ENCODE results near the gene SH3BP4. TPM values are rescaled to one million over a fixed set of nuclear protein-coding genes. Genes with fewer than 3 reads are reported as not detected.

Gene SH3BP4
- total and polyA plus RNA-seq, 2 donors (not counting 1 experiment from before 2014, with no cell fraction given) = 1.00 to 1.3 TPM

DNA sequence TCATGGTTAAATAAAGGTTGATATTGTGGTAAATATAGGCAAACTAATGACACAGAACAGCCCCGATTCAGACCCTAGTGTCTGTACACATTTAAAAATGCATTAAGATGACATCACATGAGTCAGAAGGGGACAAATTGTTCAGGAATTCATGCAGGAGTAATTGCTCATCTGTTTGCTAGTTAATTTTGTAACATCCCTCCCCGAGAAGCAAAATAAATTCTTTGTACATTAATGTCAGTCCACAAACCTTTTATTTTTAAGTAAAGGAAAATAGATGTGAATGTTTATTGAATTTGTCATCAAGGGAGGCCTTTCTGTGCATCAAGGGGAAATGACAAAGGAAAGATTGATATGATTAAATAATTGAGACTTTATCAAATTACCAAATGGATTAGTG is 69.9 kb downstream of the SH3BP4 start:
- Mint-ChIP-seq H3K4me1 (no peaks in the 10 kb centered on the region), H3K27ac (no peak overlapping the region), H3K9me3 (ENCODE audit: insufficient read depth) (no peaks in the 10 kb centered on the region), H3K4me3 (no peak overlapping the region), H3K27me3 (peaks cover 4% of the 10 kb centered on the region)
- ATAC-seq (ENCODE audit: low read depth) (no peak), DNase-seq (no peak)
- ChIA-PET CTCF (no interaction called here), POLR2A (no interaction called here)
- H3K4me1 ChIP-seq (ENCODE audit: control insufficient read depth in 2 of 2, insufficient read depth in 2 of 2, low read length in 2 of 2) = no peaks in the 10 kb centered on the region
- no peak overlapping the region for H2AFZ ChIP-seq (ENCODE audit: insufficient read depth, low read depth, low read length, poor library complexity, severe bottlenecking)
- no peak overlapping the region for H3K9ac ChIP-seq (ENCODE audit: low read length)
- no peaks in the 10 kb centered on the region for H3K27me3 ChIP-seq (replicated peaks in 1 of 4; ENCODE audit: control extremely low read depth in 1 of 4, control insufficient read depth in 3 of 4, insufficient read depth in 4 of 4, low read length in 3 of 4)
- TF ChIP-seq, protein P1, sequence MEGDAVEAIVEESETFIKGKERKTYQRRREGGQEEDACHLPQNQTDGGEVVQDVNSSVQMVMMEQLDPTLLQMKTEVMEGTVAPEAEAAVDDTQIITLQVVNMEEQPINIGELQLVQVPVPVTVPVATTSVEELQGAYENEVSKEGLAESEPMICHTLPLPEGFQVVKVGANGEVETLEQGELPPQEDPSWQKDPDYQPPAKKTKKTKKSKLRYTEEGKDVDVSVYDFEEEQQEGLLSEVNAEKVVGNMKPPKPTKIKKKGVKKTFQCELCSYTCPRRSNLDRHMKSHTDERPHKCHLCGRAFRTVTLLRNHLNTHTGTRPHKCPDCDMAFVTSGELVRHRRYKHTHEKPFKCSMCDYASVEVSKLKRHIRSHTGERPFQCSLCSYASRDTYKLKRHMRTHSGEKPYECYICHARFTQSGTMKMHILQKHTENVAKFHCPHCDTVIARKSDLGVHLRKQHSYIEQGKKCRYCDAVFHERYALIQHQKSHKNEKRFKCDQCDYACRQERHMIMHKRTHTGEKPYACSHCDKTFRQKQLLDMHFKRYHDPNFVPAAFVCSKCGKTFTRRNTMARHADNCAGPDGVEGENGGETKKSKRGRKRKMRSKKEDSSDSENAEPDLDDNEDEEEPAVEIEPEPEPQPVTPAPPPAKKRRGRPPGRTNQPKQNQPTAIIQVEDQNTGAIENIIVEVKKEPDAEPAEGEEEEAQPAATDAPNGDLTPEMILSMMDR (IDR thresholded peaks at IDR 0.05) = no peak
- no peak for TF ChIP-seq EZH2 (IDR thresholded peaks at IDR 0.05; ENCODE audit: borderline replicate concordance, insufficient read depth, low read depth, low read length, poor library complexity, severe bottlenecking)
- no peak overlapping the region for H3K4me3 ChIP-seq (ENCODE audit: control extremely low read depth in 1 of 5, extremely low read depth in 1 of 5, insufficient read depth in 1 of 5, low read depth in 2 of 5, low read length in 4 of 5)
- H3K36me3 ChIP-seq (replicated peaks in 1 of 2; ENCODE audit: control extremely low read depth in 1 of 2, control insufficient read depth in 1 of 2, extremely low read depth in 1 of 2, insufficient read depth in 2 of 2, low read length in 1 of 2) = no peaks in the 10 kb centered on the region
- intact Hi-C loops (cut with micrococcal nuclease) = no loop called here
- no peaks in the 10 kb centered on the region for H4K20me1 ChIP-seq (ENCODE audit: control insufficient read depth, insufficient read depth, low read length, poor library complexity, severe bottlenecking)
- H3K9me3 ChIP-seq (ENCODE audit: control extremely low read depth in 1 of 3, control insufficient read depth in 2 of 3, insufficient read depth in 1 of 3, low read length in 2 of 3) = peaks cover 0 to 3% (median 0%) of the 10 kb centered on the region in 3 donors
- no peak overlapping the region for H3K27ac ChIP-seq (ENCODE audit: low read length in 2 of 2)
- no peak overlapping the region for H3K4me2 ChIP-seq (replicated peaks; ENCODE audit: low read depth, low read length, poor library complexity, severe bottlenecking)
- no CpG with 5 or more reads among the region's 2 CpGs for WGBS (ENCODE audit: insufficient coverage)
- H3K79me2 ChIP-seq (ENCODE audit: control insufficient read depth, insufficient read depth, low read length) = no peaks in the 10 kb centered on the region

DNA sequence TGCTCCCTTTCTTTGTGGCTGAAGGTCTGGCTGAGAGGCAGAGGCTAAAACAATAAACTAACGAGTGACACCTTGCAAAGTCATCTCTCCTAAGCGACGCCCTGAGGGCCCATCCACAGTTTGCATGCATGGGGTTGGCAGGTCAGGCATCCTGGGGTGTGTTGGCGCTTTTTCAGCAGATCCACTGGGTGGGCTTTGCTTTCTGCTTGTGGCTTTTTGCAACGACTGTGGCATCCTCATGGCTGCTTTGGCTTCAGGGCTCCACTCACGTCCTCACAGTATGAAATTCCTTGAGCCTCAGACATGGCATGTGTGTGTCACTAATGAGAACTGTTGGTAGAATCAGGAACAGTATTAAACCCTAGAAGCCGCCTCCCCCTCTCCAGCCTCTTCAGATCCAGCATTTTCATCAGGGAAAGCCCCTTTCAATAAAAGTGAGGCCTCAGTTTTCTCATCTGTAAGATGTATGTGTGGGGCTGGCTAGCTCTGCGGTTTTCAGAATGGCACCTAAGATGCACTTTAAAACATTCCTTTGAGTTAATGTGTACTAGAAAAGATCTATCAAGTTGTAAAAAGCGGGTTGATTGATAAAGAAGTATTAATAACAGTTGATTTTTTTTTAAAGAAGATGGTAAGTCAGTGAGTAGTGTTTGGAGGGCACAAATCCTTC is 72.5 kb downstream of the SH3BP4 start:
- DNase-seq = no peak
- Histone ChIP-seq H3K9ac (ENCODE audit: low read length) (no peak overlapping the region), H3K36me3 (replicated peaks in 1 of 2; ENCODE audit: control extremely low read depth in 1 of 2, control insufficient read depth in 1 of 2, extremely low read depth in 1 of 2, insufficient read depth in 2 of 2, low read length in 1 of 2) (no peaks in the 10 kb centered on the region), H3K4me3 (ENCODE audit: control extremely low read depth in 1 of 5, extremely low read depth in 1 of 5, insufficient read depth in 1 of 5, low read depth in 2 of 5, low read length in 4 of 5) (no peak overlapping the region), H3K79me2 (ENCODE audit: control insufficient read depth, insufficient read depth, low read length) (no peaks in the 10 kb centered on the region), H3K27ac (ENCODE audit: low read length in 2 of 2) (no peak overlapping the region), H3K4me2 (replicated peaks; ENCODE audit: low read depth, low read length, poor library complexity, severe bottlenecking) (no peak overlapping the region), H4K20me1 (ENCODE audit: control insufficient read depth, insufficient read depth, low read length, poor library complexity, severe bottlenecking) (no peaks in the 10 kb centered on the region), H3K27me3 (replicated peaks in 1 of 4; ENCODE audit: control extremely low read depth in 1 of 4, control insufficient read depth in 3 of 4, insufficient read depth in 4 of 4, low read length in 3 of 4) (no peaks in the 10 kb centered on the region), H2AFZ (ENCODE audit: insufficient read depth, low read depth, low read length, poor library complexity, severe bottlenecking) (no peak overlapping the region), H3K4me1 (ENCODE audit: control insufficient read depth in 2 of 2, insufficient read depth in 2 of 2, low read length in 2 of 2) (no peaks in the 10 kb centered on the region), H3K9me3 (ENCODE audit: control extremely low read depth in 1 of 3, control insufficient read depth in 2 of 3, insufficient read depth in 1 of 3, low read length in 2 of 3) (peaks cover 0 to 3% (median 0%) of the 10 kb centered on the region in 3 donors)
- ATAC-seq (ENCODE audit: low read depth) = no peak
- Mint-ChIP-seq H3K4me1 (no peaks in the 10 kb centered on the region), H3K27ac (no peak overlapping the region), H3K9me3 (ENCODE audit: insufficient read depth) (no peaks in the 10 kb centered on the region), H3K4me3 (no peak overlapping the region), H3K27me3 (peaks cover 8% of the 10 kb centered on the region)
- TF ChIP-seq, protein P1 (IDR thresholded peaks at IDR 0.05) = no peak
- no peak for TF ChIP-seq EZH2 (IDR thresholded peaks at IDR 0.05; ENCODE audit: borderline replicate concordance, insufficient read depth, low read depth, low read length, poor library complexity, severe bottlenecking)
- ChIA-PET CTCF (no interaction called here), POLR2A (no interaction called here)
- intact Hi-C loops (cut with micrococcal nuclease) = no loop called here
- 78% methylated on average over 6 of the region's 9 CpGs for WGBS (ENCODE audit: insufficient coverage)
